GM12892 (cell line): ENCODE results near the gene A2ML1.

ENCODE experiments used
- POLR2A ChIP-seq: IDR thresholded peaks from 2 replicates; pipeline ENCODE4 v1.6.1; 2011; ENCODE audit warnings: low read depth, low read length, control low read depth
- POLR2AphosphoS5 ChIP-seq: IDR thresholded peaks from 2 replicates; pipeline ENCODE4 v1.6.1; 2011; ENCODE audit warnings: low read depth, low read length, control low read depth
- TAF1 ChIP-seq: IDR thresholded peaks from 2 replicates; pipeline ENCODE4 v1.6.1; 2011; ENCODE audit warnings: low read depth, mild to moderate bottlenecking, control low read depth, low read length, borderline replicate concordance

DNA sequence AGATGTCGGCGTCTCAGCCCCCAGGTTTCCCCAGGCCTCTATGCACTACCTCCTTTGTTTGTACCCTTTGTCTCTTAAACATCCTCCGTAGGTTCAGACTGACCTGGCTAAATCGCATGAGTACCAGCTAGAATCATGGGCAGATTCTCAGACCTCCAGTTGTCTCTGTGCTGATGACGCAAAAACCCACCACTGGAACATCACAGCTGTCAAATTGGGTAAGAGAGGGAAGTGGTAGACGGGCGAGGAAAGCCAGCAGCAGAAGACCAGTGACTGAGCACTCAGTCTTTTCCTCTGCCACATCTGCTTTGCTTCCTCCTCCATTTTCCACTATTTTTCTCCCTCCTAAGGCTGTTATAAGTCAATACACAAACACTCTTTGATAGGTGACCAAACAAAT, 29.7 kb downstream of the A2ML1 start:
- no peak for TF ChIP-seq TAF1
- no peak for TF ChIP-seq POLR2AphosphoS5
- no peak for TF ChIP-seq POLR2A
